ENCODE results near the gene PHOX2B. TPM values are rescaled to one million over a fixed set of nuclear protein-coding genes. Genes with fewer than 3 reads are reported as not detected.
A peak's percentile ranks its signal among the peaks of the same experiment; 100 is the strongest.

Gene PHOX2B
- total and polyA plus RNA-seq, 2 of the 4 experiments (the other 2 are of a cell fraction): not detected

- Histone ChIP-seq H4K5ac (ENCODE audit: low read depth, low read length) (no peak overlapping the region), H4K91ac (ENCODE audit: insufficient read depth, low read depth, low read length) (no peak overlapping the region), H2AFZ (replicated peaks; ENCODE audit: low read length, poor library complexity) (no peak overlapping the region), H2BK20ac (ENCODE audit: low read depth, low read length) (no peak overlapping the region), H3K79me1 (ENCODE audit: low read depth in 1 of 2, low read length in 2 of 2) (no peaks in the 10 kb centered on the region), H3K4me2 (ENCODE audit: low read depth, low read length) (peak overlapping the region; percentile 16; the same call in 1 of the 2 replicates), H4K8ac (ENCODE audit: low read depth in 2 of 2, low read length in 2 of 2) (no peak overlapping the region), H2BK5ac (ENCODE audit: low read depth, low read length, poor library complexity, severe bottlenecking) (no peak overlapping the region), H2AK5ac (ENCODE audit: low read depth, low read length) (no peak overlapping the region), H3K9ac (ENCODE audit: low read depth, low read length) (no peak overlapping the region), H2AK9ac (replicated peaks; ENCODE audit: low read depth, low read length, poor library complexity) (no peak overlapping the region), H3K27me3 (ENCODE audit: control insufficient read depth, insufficient read depth, low read length) (peaks cover 92% of the 10 kb centered on the region), H3K9me3 (ENCODE audit: control insufficient read depth, insufficient read depth, low read length) (peaks cover 28% of the 10 kb centered on the region), H3K23ac (ENCODE audit: low read depth, low read length) (no peak overlapping the region), H3K36me3 (ENCODE audit: control insufficient read depth, insufficient read depth, low read length) (no peaks in the 10 kb centered on the region), H3K56ac (ENCODE audit: extremely low read depth, insufficient read depth, low read length) (no peak overlapping the region), H4K20me1 (ENCODE audit: insufficient read depth, low read length) (peaks cover 6% of the 10 kb centered on the region; the same call in 1 of the 2 replicates), H2BK15ac (ENCODE audit: low read depth, low read length) (no peak overlapping the region), H3K27ac (ENCODE audit: insufficient read depth, low read length) (no peak overlapping the region), H3K14ac (replicated peaks; ENCODE audit: low read depth, low read length) (no peak overlapping the region), H3K4me3 (ENCODE audit: insufficient read depth, low read depth, low read length) (no peak overlapping the region), H3K4me1 (ENCODE audit: control insufficient read depth, insufficient read depth, low read length) (no peaks in the 10 kb centered on the region; the same call in 1 of the 2 replicates), H3K4ac (ENCODE audit: low read depth, low read length) (no peak overlapping the region), H3K9me1 (ENCODE audit: insufficient read depth, low read length) (no peaks in the 10 kb centered on the region), H3K18ac (ENCODE audit: low read depth, low read length) (no peak overlapping the region), H2BK120ac (ENCODE audit: low read depth, low read length) (no peak overlapping the region)
- DNase-seq (no peak), ATAC-seq (ENCODE audit: low read depth) (0 out of 2 replicates have a peak, but pooled peaks have one; percentile 14)
- intact Hi-C loops (cut with micrococcal nuclease) (no loop called here), dilution Hi-C loops (cut with HindIII; ENCODE audit: low sequenced_read_pairs, unreplicated experiment) (no loop called here), in situ Hi-C loops (cut with MboI; ENCODE audit: low sequenced_read_pairs) (no loop called here)
- TF ChIP-seq ELK1 (IDR thresholded peaks at IDR 0.05; ENCODE audit: borderline replicate concordance, low read depth, low read length) (no peak), CHD1 (IDR thresholded peaks at IDR 0.05; ENCODE audit: low read depth, low read length) (no peak), MAFK (IDR thresholded peaks at IDR 0.05; ENCODE audit: low read depth, low read length) (no peak), USF2 (IDR thresholded peaks at IDR 0.05; ENCODE audit: low read depth, low read length) (no peak), MXI1 (IDR thresholded peaks at IDR 0.05; ENCODE audit: borderline replicate concordance, low read depth, low read length) (no peak), BHLHE40 (IDR thresholded peaks at IDR 0.05; ENCODE audit: low read depth, low read length) (no peak)
- BruUV-seq (replicated peaks): no TSS peak
- CTCF ChIA-PET: no interaction called here
- 0% methylated on average over 12 of the region's 36 CpGs; no CpG with 5 or more reads in 1 of the 2 experiments for WGBS, 2 experiments (ENCODE audit: extremely low coverage in 2 of 2, insufficient read length in 1 of 2)
- POLR2A ChIA-PET (ENCODE audit: unreplicated experiment): no interaction called here
Measured at GRCh38 chr4:41746025-41746439, 2.5 kb downstream of the PHOX2B start.

Data from IMR-90 (cell line).